ENCODE data around the gene RELN.

Gene RELN

GRCh38 chr7:103666326-103666725 lies 323.1 kb downstream of the RELN start:
- no peak for DNase-seq

DNA sequence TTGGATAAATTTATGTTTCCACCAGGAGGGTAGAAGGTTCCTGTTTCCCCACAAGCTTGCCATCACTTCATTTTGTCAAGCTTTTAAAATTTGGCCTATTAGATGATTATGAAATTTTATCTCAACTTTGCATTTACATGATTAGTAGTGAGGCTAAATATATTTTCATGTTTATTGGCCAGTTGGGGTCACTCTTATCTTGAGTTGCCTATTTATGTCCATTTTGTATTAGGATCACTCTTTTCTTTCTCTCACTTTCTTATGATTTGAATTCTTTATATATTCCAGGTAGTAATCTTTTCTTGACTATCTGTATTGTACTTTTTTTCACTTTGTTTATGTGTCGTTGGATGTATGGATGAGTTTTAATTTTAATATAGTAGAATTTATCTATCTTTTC lies 324.9 kb downstream of the RELN start:
- DNase-seq = no peak

- DNase-seq = no peak
Observed at GRCh38 chr7:103660455-103661371, 328.7 kb downstream of the RELN start.

GRCh38 chr7:103658055-103659005 lies 331.1 kb downstream of the RELN start:
- no peak for DNase-seq

- no peak for DNase-seq
Observed at GRCh38 chr7:103657474-103657894, 332.0 kb downstream of the RELN start.

DNA sequence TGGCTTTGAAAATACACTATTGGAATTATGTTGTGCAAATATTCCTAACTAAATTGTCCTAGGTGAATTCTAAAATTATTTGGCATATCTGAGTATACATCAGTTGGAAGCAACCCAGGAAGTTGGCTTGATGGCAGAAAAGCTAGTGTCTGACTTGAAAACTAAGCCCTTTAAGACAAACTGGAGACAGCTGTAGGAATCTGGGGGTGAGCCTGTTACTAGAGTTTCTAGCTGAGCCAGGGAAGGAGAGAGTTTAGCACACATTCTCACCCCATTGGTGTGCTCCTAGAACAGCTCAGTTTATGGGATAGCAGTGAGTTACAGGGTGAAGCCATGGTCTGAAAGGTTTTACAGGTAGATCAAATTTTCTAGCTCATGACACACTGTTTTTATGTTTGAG lies 333.2 kb downstream of the RELN start:
- no peak for DNase-seq

DNA sequence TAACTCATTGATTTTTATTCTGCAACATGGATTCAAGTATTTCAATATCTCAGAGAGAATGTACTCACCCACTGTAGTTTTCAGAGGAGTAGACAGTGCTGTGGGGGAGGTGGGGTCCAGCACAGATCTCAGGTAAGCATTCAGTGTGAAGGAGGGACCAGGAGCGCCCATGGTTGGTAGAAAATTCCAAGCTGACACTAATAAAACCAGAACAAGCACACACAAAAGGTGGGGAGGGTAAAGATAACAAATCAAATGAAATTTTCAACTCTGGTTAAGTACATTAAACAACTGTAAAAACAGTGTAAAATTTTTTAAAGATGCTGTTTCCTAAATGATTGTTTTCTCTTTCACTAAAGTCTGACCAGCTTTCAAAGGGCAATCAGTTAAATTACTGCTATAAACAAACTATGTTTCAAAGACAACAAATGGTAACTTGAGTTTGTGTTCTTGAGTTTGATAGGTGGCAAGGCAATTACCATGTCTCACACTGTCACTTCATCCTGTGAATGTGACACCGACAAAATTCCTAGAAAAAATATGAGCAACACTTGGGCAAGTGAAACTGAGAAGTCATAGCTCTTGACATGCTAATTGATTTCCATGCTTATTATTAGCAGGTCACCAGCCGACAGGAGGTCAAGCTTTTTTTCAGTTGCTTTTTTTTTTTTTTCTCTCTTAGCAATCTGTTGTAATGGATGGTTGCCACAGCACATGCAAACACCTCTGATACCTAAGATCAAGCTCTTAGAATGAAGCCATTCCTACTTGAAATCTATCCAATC lies 337.7 kb downstream of the RELN start:
- no peak for DNase-seq

GRCh38 chr7:103649052-103649451 lies 340.4 kb downstream of the RELN start:
- DNase-seq = no peak

- no peak for DNase-seq
Observed at GRCh38 chr7:103648135-103648534, 341.3 kb downstream of the RELN start.

- DNase-seq = no peak
Observed at GRCh38 chr7:103644319-103644718, 345.1 kb downstream of the RELN start.

DNA sequence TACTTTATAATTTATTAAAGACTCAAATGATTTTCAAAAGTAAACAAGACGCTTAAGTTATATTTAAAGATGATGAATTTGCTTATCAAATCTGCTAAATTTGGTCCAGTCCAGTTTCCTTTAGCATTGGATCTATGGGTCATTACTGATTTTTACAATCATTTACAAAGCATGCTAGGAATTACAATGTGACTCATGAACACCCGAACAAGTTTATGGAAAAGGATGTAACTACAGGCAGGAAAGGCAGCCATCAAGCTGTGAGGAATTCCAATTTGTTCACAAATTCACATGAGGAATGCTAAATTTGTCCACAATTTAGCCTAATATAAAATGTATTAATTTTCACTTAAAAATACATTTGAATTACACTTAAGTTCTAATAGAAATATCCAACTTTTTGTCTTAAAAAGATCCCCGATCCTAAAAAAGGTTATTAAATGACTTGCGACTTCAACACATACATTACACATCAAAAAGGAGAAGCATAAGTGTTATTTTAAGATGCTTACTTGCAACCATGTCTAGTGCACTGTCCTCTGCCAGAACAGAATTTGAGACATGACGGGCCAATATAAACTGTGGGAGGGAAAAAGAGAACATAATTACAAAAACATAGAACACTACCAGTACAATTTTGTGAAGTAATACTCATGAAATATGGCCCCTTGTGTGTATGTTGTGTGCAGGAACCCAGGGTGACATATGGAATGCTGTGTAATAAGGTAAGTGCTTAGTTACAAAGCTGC lies 349.3 kb downstream of the RELN start:
- DNase-seq = no peak

DNA sequence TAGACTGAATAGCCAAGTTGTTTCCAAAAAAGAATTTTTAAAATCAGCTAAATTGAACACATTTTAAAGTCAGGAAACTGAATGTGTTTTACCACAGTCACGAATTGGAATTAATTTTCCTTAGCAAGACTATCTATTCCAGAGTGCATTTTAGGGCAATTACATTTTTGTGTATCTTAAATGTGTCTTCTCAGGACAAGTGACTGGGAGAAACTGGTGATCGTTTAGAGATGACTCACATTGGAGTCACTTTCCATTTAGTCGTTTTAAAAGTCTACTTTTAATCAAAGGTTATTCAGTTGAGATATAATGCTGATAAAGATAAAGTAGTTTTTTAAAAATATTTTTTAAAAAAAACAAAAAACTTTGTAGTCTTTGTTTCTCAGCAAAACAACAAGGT lies 351.7 kb downstream of the RELN start:
- DNase-seq = no peak

DNA sequence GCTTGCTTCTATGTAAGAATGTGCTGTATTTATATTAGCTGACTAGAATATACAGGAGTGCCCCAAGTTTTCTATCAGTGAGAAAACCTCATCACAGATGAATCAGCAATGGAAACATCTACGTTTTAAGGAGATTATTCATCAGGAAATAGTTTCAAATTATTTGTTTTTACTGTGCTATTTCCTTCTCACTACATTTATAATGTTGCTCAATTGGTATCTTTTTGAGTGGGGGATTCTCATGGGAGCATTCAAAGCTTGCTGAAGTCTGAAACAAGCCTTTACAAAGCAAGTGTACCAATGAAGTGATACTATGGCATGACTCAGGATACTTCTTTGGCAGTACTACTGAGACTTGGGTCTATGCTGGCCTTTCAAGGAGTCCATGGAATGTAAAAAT lies 352.4 kb downstream of the RELN start:
- DNase-seq = no peak

DNA sequence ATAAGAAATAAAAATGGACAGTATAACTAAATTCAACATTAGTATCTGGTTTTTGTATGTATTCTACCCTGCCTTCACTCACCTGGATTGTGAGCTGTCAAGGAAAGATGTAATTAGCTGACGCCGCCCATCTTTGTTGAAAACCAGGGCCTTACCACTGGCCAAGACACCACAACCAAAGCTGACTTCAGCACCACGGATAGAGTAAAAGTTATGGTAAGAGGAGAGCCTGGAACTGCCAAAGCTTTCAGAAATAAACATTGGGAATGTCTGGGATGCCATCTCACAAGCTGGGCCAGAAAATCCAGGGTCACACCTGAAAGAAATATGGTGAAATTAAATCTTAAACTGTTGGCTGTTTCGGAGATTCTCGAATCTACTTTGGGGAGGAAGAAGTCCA lies 353.3 kb downstream of the RELN start:
- no peak for DNase-seq

DNA sequence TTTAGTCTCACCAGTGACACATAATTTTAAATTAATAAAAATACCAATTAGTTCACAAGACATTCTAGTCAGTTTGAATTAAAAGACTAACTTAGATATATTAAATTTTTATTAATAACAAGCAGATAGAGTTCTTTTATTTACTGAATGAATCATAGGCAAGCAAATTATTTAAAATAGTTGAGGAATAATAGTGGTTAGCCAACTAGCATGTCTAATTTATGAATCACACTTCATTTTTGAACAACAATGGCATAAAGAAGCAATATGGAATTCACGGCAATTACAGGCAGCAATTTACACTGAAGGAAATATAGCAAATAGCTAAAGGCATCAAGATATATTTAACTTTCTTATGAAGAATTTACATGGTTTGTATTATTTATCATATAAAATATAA lies 356.5 kb downstream of the RELN start:
- no peak for DNase-seq

DNA sequence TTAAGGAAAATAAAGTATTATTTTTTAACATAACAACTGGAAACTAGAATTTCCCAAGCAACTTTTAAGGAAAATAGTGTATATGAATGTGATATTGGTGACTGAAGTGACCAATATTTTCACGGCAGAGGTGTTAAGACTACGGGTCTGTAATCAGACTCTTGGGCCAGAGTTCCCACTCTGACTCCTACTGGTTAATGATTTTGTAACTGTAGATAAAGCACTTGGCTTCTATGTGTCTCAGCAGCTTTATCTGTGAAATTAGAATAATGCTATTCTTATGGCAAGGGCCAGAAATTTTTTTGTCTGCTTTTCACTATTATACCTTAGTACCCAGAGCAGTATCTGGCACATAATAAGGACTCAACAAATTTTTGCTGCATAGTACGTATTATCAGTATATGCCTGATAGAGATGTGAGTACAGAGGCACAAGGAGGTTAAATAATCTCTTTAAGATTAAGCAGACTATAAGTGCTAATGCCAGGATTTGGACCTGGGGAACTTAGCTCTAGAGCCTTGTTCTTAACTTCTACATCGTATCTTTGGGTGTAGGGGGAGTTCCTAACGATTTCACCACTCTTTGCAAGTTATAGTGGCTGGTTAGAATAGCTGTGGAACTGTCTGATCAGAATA lies 357.3 kb downstream of the RELN start:
- no peak for DNase-seq

- DNase-seq = no peak
Observed at GRCh38 chr7:103630318-103630717, 359.1 kb downstream of the RELN start.

DNA sequence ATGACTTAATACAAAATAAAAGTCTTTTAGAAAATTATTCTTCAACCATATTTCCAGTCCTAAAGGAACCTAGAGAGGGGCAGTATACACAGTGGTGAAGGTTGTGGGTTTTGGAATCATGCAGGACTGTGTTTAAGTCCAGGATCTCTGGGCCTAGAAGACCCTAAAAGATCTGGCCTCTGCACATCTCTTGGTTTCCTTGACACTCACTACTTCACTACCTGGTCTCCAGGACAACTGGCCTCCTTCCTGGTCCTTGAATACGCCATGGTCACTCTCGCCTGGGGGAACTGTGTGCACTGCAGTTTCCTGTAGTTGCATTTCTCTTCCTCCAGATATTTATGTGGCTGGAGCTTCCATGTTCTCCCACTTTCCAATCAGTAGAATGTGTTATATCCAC lies 360.7 kb downstream of the RELN start:
- DNase-seq = no peak

- no peak for DNase-seq
Observed at GRCh38 chr7:103626776-103627175, 362.7 kb downstream of the RELN start.

- no peak for DNase-seq
Observed at GRCh38 chr7:103622274-103622673, 367.2 kb downstream of the RELN start.

All from DMS79 treated with DMSO at 0.1 percent for 48 hours (cell line).